Liver (tissue), 3 donors: ENCODE results near the gene ZBED2.

ENCODE experiments used
- CTCF ChIP-seq: fragments of 150-350 bp; IDR thresholded peaks from 2 replicates; pipeline ENCODE4 v1.5.1; 2017; ENCODE audit warnings: improper control_type of control experiment, low read depth, low read length; ENCODE audit not compliant: missing input control
- EGR1 ChIP-seq, 2 donors: IDR thresholded peaks; 2 replicates each; pipeline ENCODE4 v1.6.1; 2016 to 2018; ENCODE audit warnings: antibody characterized with exemption in 2 of 2, low read depth in 2 of 2
- HNF4G ChIP-seq: IDR thresholded peaks from 2 replicates; pipeline ENCODE4 v1.6.1; 2016; ENCODE audit warnings: antibody characterized with exemption
- RAD21 ChIP-seq, 2 donors: IDR thresholded peaks; 2 replicates each; pipeline ENCODE4 v1.6.1; 2016; ENCODE audit warnings: antibody characterized with exemption in 2 of 2, mild to moderate bottlenecking in 2 of 2
- REST ChIP-seq: IDR thresholded peaks from 2 replicates; pipeline ENCODE4 v1.6.1; 2016; ENCODE audit warnings: antibody characterized with exemption, mild to moderate bottlenecking
- TAF1 ChIP-seq: conservative IDR thresholded peaks from 2 replicates; pipeline ENCODE4 v1.6.1; 2016; ENCODE audit warnings: antibody characterized with exemption, mild to moderate bottlenecking
- YY1 ChIP-seq: IDR thresholded peaks from 2 replicates; pipeline ENCODE4 v1.6.1; 2016; ENCODE audit warnings: antibody characterized with exemption, mild to moderate bottlenecking
- ZBTB33 ChIP-seq: IDR thresholded peaks from 2 replicates; pipeline ENCODE4 v1.6.1; 2016; ENCODE audit warnings: antibody characterized with exemption
- TF ChIP-seq, protein P1 (sequence below): IDR thresholded peaks from 2 replicates; pipeline ENCODE4 v1.6.1; 2016; ENCODE audit warnings: antibody characterized with exemption
- TF ChIP-seq, protein P2 (sequence below): IDR thresholded peaks from 2 replicates; pipeline ENCODE4 v1.6.1; 2016; ENCODE audit warnings: antibody characterized with exemption
- donor health status: healthy.
- donor health status: healthy.

DNA sequence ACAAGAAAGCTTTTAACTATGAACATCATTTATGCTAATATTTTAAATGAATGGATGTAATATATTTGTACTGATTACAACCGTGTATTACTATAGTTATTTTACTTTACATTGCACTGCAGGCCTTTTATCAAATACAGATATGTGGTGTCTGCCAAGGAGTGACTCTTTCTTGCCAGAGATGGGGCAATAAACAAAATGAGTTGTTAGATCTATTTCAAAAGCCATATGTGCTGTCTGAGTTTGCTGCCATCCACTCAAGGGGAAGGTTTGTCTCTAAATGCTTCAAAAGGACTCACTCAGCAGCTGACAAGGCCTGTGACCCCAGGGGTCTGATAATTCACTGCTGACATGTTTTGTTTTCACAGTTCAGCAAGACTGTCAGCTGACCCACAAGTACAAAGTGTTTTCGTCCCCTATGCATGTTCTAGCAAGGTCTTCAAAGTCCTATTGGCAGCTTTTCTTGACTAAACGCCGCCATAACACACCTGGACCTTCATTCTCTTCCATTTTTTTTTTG is 41.3 kb upstream of the ZBED2 start:
- TF ChIP-seq, protein P1, sequence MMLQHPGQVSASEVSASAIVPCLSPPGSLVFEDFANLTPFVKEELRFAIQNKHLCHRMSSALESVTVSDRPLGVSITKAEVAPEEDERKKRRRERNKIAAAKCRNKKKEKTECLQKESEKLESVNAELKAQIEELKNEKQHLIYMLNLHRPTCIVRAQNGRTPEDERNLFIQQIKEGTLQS = no peak
- TF ChIP-seq CTCF = no peak
- no peak for TF ChIP-seq ZBTB33
- TF ChIP-seq RAD21 (IDR thresholded peaks at IDR 0.05) = no peak
- no peak for TF ChIP-seq YY1
- TF ChIP-seq, protein P2, sequence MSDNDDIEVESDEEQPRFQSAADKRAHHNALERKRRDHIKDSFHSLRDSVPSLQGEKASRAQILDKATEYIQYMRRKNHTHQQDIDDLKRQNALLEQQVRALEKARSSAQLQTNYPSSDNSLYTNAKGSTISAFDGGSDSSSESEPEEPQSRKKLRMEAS = no peak
- no peak for TF ChIP-seq HNF4G
- no peak for TF ChIP-seq EGR1 (IDR thresholded peaks at IDR 0.05; ENCODE audit: low read depth in 2 of 2)
- TF ChIP-seq TAF1 = no peak
- TF ChIP-seq REST = no peak
